ENCODE data around the gene ADAMTS14.
"Not testable (repeated sequence)": the region's sequence is repeated elsewhere in the genome, so short reads cannot be mapped to it uniquely, and the experiment has no call there.

The ADAMTS14 gene

DNA sequence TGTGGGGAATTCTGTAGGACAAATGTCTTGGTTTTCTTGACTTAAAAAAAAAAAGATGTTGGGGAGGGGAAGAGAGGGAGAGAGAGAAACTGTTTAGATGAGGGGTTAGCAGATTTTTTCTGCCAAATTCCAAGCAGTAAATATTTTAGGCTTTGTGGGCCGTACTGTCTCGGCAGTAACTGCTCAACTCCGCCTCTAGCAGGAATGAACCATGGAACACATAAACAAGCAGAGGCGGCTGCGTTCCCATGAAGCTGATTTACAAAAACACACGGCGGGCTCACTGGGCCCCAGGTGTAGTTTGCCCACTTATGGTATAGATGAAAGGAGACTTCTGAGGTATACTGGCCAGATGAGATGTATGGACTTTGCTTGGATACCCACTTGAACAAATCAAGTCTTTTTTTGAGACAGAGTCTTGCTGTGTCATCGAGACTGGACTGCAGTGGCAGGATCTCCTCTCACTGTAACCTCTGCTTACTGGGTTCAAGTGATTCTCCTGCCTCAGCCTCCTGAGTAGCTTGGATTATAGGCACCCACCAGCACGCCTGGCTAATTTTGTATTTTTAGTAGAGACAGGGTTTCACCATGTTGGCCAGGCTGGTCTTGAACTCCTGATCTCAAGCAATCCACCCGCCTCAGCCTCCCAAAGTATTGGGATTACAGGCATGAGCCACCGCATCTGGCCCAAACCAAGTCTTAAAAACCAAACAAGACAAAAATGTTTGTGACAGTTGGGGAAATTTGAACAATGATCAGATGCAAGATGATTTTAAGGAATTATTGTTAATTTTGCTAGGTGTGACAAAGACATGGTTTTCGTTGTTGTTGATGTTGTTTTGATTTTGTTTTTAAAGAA lies 9.7 kb upstream of the ADAMTS14 start:
- no peak for FAIRE-seq

DNA sequence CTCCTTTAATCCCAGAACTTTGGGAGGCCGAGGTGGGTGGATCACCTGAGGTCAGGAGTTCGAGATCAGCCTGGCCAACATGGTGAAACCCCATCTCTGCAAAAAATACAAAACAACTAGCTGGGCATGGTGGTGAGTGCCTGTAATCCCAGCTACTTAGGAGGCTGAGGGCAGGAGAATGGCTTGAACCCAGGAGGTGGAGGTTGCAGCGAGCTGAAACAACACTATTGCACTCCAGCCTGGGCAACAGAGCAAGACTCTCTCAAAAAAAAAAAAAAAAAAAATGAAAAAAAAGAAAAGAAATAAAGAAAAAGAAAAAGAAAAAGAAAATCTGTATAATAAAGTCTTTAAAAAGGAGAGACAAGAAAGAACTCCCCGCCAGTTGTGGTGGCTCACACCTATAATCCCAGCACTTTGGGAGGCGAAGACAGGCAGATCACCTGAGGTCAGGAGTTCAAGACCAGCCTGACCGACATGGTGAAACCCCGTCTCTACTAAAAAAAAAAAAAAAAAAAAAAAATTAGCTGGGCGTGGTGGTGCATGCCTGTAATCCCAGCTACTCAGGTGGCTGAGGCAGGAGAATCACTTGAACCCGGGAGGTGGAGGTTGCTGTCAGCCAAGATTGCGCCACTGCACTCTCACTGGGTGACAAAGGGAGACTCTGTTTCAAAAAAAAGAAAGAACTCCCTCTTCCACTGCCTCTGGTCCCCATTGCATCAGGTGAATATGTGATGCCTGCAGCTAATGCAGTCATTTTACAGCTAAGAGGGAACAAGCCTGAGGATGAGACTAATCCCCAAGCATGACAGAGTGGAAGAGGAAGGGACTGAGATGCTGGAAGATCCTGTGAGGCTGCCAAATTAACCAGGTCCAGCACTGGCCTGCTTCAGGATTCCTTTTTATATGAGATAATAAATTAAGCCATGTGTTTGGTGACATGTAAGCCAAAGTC lies 8.6 kb upstream of the ADAMTS14 start:
- not testable (repeated sequence) for FAIRE-seq; DNase-seq (ENCODE audit: insufficient read length, low spot score)

More for the DNA sequence above, 9.7 kb upstream of the ADAMTS14 start:
- DNase-seq (ENCODE audit: insufficient read length, low spot score) = no peak
- TF ChIP-seq, protein P1, sequence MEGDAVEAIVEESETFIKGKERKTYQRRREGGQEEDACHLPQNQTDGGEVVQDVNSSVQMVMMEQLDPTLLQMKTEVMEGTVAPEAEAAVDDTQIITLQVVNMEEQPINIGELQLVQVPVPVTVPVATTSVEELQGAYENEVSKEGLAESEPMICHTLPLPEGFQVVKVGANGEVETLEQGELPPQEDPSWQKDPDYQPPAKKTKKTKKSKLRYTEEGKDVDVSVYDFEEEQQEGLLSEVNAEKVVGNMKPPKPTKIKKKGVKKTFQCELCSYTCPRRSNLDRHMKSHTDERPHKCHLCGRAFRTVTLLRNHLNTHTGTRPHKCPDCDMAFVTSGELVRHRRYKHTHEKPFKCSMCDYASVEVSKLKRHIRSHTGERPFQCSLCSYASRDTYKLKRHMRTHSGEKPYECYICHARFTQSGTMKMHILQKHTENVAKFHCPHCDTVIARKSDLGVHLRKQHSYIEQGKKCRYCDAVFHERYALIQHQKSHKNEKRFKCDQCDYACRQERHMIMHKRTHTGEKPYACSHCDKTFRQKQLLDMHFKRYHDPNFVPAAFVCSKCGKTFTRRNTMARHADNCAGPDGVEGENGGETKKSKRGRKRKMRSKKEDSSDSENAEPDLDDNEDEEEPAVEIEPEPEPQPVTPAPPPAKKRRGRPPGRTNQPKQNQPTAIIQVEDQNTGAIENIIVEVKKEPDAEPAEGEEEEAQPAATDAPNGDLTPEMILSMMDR (IDR thresholded peaks at IDR 0.05; ENCODE audit: insufficient read depth, missing control alignments) = no peak

DNA sequence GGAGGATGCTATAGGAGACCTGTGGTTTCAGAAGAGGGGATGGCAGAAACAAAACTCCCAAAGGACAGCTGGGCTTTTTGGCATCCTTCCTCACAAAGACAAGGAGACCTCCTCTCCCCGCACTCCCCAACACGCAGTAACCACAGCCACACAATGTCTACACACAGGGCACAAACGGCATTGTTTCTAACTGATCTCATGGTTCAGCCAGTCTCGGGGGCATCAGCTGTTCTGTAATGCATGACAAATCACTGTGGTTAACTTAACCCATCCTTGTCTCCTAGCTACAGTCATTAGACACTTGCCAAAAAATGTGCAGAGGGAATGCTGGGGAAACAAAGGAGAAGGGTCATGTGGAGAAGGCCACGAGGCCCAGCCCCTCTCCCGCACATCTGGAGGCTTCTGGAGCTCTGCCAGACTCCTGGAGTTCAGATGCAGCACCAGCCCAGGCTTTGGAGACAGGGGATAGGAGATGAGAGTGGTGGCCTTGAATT lies 7.6 kb upstream of the ADAMTS14 start:
- DNase-seq (ENCODE audit: insufficient read length, low spot score) = no peak
- TF ChIP-seq, protein P1 (IDR thresholded peaks at IDR 0.05; ENCODE audit: insufficient read depth, missing control alignments) = no peak
- FAIRE-seq = no peak

DNA sequence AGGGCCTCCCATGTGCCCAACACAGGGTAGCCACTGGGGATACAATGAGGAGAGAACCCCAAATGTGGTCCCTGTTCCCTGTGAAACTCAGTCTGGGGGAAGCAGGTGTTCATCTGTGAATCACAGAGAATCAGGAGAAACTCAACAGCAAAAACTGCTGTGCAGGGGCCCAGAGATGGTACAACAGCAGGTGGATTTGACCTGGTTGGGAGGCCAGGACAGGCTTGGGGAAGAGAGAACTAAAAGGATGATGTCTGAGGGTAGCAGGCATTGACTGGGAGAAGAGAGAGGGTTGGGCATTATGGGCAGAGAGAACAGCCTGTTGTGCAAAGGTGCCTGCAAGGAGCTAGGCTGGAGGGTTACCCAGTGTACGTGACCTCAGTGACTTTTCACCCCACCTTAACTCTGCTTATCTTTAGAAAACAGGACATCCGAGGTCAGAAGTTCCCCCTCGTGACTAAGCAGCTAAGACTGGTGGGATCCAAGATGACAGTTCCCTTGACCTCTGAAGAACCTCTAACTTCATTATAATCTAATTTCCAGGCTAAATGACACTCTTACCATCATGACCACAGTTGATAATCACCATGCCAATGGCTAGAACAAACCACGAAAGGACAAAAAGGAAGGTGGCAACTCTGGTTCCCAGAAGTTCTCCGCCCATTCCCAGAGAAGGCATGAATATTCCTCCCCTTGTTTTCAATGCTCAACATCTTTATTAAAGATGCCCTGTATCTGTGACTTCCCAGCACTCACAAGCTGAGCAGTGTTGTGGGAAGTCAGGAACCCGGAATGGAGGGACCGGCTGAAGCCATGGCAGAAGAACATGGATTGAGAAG lies 5.1 kb upstream of the ADAMTS14 start:
- TF ChIP-seq, protein P1 (IDR thresholded peaks at IDR 0.05; ENCODE audit: insufficient read depth, missing control alignments) = no peak
- no peak for DNase-seq (ENCODE audit: insufficient read length, low spot score)
- no peak for FAIRE-seq

DNA sequence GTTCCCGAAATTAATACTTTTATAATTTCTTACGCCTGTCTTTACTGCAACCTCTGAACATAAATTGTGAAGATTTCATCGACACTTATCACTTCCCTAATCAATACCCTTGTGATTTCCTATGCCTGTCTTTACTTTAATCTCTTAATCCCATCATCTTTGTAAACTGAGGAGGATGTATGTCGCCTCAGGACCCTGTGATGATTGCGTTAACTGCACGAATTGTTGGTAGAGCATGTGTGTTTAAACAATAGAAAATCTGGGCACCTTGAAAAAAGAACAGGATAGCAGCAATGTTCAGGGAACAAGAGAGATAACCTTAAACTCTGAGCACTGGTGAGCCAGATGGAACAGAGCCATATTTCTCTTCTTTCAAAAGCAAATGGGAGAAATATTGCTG lies 4.5 kb upstream of the ADAMTS14 start:
- not testable (repeated sequence) for FAIRE-seq; DNase-seq (ENCODE audit: insufficient read length, low spot score)

DNA sequence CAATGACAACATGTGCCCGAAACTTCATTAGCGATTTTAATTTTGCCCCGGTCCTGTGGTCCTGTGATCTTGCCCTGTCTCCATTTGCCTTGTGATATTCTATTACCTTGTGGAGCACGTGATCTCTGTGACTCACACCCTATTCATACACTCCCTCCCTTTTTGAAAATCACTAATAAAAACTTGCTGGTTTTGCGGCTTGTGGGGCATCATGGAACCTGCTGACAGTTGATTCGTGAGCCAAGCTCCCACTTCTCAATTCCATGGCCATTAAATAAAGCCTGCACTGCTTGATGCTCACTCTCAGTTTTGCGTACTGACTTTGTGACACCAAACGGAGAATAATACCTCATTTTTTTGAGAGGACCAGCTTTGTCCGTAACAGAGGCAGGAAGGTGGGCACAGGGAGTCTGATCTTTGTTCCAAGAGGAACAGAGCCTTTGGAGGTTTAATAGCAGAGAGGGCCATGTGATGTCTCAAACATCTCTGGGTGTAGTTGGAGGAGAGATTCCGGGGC lies 3.8 kb upstream of the ADAMTS14 start:
- TF ChIP-seq, protein P1 (IDR thresholded peaks at IDR 0.05; ENCODE audit: insufficient read depth, missing control alignments) = no peak
- DNase-seq (ENCODE audit: insufficient read length, low spot score) (no peak), FAIRE-seq (no peak)

DNA sequence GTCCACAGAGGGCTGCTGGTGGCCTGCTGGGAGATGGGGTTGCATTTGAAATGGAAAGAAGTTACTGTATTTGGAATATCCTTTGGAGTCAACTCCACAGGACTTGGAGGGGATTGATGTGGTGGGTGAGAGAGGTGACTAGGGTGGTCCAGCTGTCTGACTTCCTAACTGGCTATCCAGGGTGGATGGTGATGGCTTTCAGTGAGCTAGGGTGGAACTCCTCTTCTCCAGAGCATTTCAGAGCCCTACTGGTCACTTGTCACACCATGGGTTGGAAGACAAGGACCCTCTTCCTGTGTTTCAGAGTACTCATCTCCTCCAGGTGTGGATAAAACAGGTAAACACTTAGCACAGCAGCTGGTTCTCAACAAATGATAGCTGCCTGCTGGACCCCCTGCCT lies 3.3 kb upstream of the ADAMTS14 start:
- TF ChIP-seq, protein P1 (IDR thresholded peaks at IDR 0.05; ENCODE audit: insufficient read depth, missing control alignments) = no peak
- DNase-seq (ENCODE audit: insufficient read length, low spot score) = no peak
- no peak for FAIRE-seq
